ENCODE results near the gene FOXC2.

Gene FOXC2
- 0 to 0.07 reads per million in 2 donors for total RNA-seq

GRCh38 chr16:86566601-86566965 lies at the start of gene FOXC2:
TSS of gene FOXC2 (plus strand) at chr16:86566829. CDS start at chr16:86567336, 507 bp downstream.
- peak in 3 of 5 experiments; percentile 26 to 52 (median 26) for DNase-seq

- no peak for DNase-seq
Observed at GRCh38 chr16:86517033-86517432, 49.6 kb upstream of the FOXC2 start.

- DNase-seq = peak in 1 of 5 experiments; percentile 22
Observed at GRCh38 chr16:86517652-86518258, 48.9 kb upstream of the FOXC2 start.

- DNase-seq = no peak
Observed at GRCh38 chr16:86519007-86519648, 47.5 kb upstream of the FOXC2 start.

GRCh38 chr16:86519649-86520316 lies 46.8 kb upstream of the FOXC2 start:
- peak; percentile 13 to 44 (median 35) for DNase-seq

GRCh38 chr16:86520317-86521210 lies 46.1 kb upstream of the FOXC2 start:
- no peak for DNase-seq

- no peak for DNase-seq
Observed at GRCh38 chr16:86521236-86522197, 45.1 kb upstream of the FOXC2 start.

- no peak for DNase-seq
Observed at GRCh38 chr16:86522634-86523033, 44.0 kb upstream of the FOXC2 start.

GRCh38 chr16:86523166-86523740 lies 43.4 kb upstream of the FOXC2 start:
- no peak for DNase-seq

GRCh38 chr16:86524029-86524428 lies 42.6 kb upstream of the FOXC2 start:
- DNase-seq = no peak

GRCh38 chr16:86525696-86526095 lies 40.9 kb upstream of the FOXC2 start:
- DNase-seq = no peak

GRCh38 chr16:86527366-86527765 lies 39.3 kb upstream of the FOXC2 start:
- DNase-seq = no peak

- no peak for DNase-seq
Observed at GRCh38 chr16:86528061-86528929, 38.3 kb upstream of the FOXC2 start.

- DNase-seq = no peak
Observed at GRCh38 chr16:86529160-86529559, 37.5 kb upstream of the FOXC2 start.

- DNase-seq = no peak
Observed at GRCh38 chr16:86530251-86531190, 36.1 kb upstream of the FOXC2 start.

- no peak for DNase-seq
Observed at GRCh38 chr16:86531191-86531545, 35.5 kb upstream of the FOXC2 start.

- no peak for DNase-seq
Observed at GRCh38 chr16:86531641-86532525, 34.7 kb upstream of the FOXC2 start.

- no peak for DNase-seq
Observed at GRCh38 chr16:86532526-86532815, 34.2 kb upstream of the FOXC2 start.

Data from T-helper 2 cell (primary cell).